ENCODE results near the gene OR11A1.

DNA sequence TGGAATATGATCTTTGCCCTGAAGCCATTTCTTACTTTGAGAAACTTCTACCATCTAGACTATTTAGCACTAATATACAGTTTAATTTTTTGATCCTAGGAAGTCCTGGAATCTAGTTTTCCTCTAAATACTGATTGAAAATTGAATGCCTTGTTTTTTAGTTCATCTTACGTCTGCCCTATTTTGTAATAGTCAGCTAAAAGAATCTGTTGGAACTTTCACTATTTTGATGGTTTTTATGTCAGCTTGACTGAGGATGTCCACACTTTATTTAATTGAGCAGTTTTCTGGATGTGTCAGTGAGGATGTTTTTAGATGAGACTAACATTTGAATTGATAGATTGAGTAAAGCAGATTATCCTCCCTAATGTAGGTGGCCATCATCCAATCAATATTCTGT, 53.1 kb downstream of the OR11A1 start:
- TF ChIP-seq CTCF (IDR thresholded peaks at IDR 0.05): no peak
- TF ChIP-seq POLR2A (IDR thresholded peaks at IDR 0.05): no peak
